BE2C (cell line): ENCODE data around the gene NOXA1.
A peak's percentile ranks its signal among the peaks of the same experiment; 100 is the strongest.

Experiments used
- DNase-seq: peaks from one replicate; pipeline ENCODE4 v3.0.0-alpha.2; 2020
- H3K27me3 ChIP-seq: fragments of 250-450 bp; sonication (Bioruptor Pico); 2 replicates; pipeline ENCODE4 v1.5.1; 2020; ENCODE audit warnings: mild to moderate bottlenecking
- H3K36me3 ChIP-seq: fragments of 250-450 bp; sonication (Bioruptor Pico); 2 replicates; pipeline ENCODE4 v1.5.1; 2020; ENCODE audit warnings: mild to moderate bottlenecking
- H3K4me1 ChIP-seq: fragments of 250-450 bp; sonication (Bioruptor Pico); 2 replicates; pipeline ENCODE4 v1.5.1; 2020
- H3K4me3 ChIP-seq: 2 replicates; pipeline ENCODE4 v1.5.1; 2011; ENCODE audit warnings: low read depth, low read length
- H3K9me3 ChIP-seq: fragments of 250-450 bp; sonication (Bioruptor Pico); 2 replicates; pipeline ENCODE4 v1.5.1; 2020
- CTCF ChIP-seq: IDR thresholded peaks from 2 replicates; pipeline ENCODE4 v1.5.1; 2012; ENCODE audit warnings: mild to moderate bottlenecking, low read depth, low read length

The NOXA1 gene

GRCh38 chr9:137441289-137441934, 18.2 kb downstream of the NOXA1 start, which contains the start of gene ENTPD8:
TSS of gene ENTPD8 (minus strand) at chr9:137441357. CDS start at chr9:137438285, 3,072 bp downstream.
- Histone ChIP-seq H3K27me3 (no peaks in the 10 kb centered on the region), H3K4me3 (peak within 1 kb of the TSS; percentile 34), H3K4me1 (peaks cover 8% of the 10 kb centered on the region), H3K36me3 (no peaks in the 10 kb centered on the region), H3K9me3 (no peaks in the 10 kb centered on the region)
- peak; percentile 75 for DNase-seq
- TF ChIP-seq CTCF, result no peak

- H3K27me3 ChIP-seq, result peaks cover 2% of the 10 kb centered on the region; the same call in 1 of the 2 replicates
- H3K4me3 ChIP-seq, result no peak overlapping the region
Observed at GRCh38 chr9:137441935-137442321, 18.7 kb downstream of the NOXA1 start.

GRCh38 chr9:137444106-137444790, 21.1 kb downstream of the NOXA1 start:
- Histone ChIP-seq H3K9me3 (no peaks in the 10 kb centered on the region), H3K4me1 (peaks cover 6% of the 10 kb centered on the region), H3K36me3 (peaks cover 9% of the 10 kb centered on the region), H3K4me3 (no peak overlapping the region), H3K27me3 (peaks cover 4% of the 10 kb centered on the region; the same call in 1 of the 2 replicates)
- no peak for DNase-seq
- no peak for TF ChIP-seq CTCF

More at GRCh38 chr9:137441935-137442321, 18.7 kb downstream of the NOXA1 start:
- Histone ChIP-seq H3K4me1 (peaks cover 6% of the 10 kb centered on the region), H3K36me3 (no peaks in the 10 kb centered on the region), H3K9me3 (no peaks in the 10 kb centered on the region)
- no peak for DNase-seq
- TF ChIP-seq CTCF, result no peak

- no peak overlapping the region for H3K4me3 ChIP-seq
- peaks cover 6% of the 10 kb centered on the region for H3K4me1 ChIP-seq
- peak; percentile 82 for DNase-seq
- no peaks in the 10 kb centered on the region for H3K9me3 ChIP-seq
- H3K36me3 ChIP-seq, result peaks cover 17% of the 10 kb centered on the region
- peaks cover 4% of the 10 kb centered on the region; the same call in 1 of the 2 replicates for H3K27me3 ChIP-seq
- peak; percentile 84 for TF ChIP-seq CTCF
Observed at GRCh38 chr9:137445275-137445807, 22.1 kb downstream of the NOXA1 start.

- TF ChIP-seq CTCF, result no peak
- H3K4me1 ChIP-seq, result peaks cover 6% of the 10 kb centered on the region
Observed at GRCh38 chr9:137445930-137446431, 22.8 kb downstream of the NOXA1 start.

More at GRCh38 chr9:137445930-137446431, 22.8 kb downstream of the NOXA1 start:
- peaks cover 17% of the 10 kb centered on the region for H3K36me3 ChIP-seq
- DNase-seq, result peak; percentile 12
- no peak overlapping the region for H3K4me3 ChIP-seq
- H3K27me3 ChIP-seq, result peaks cover 4% of the 10 kb centered on the region; the same call in 1 of the 2 replicates
- H3K9me3 ChIP-seq, result no peaks in the 10 kb centered on the region
